Activated T-helper 1 cell treated with anti-CD3 and anti-CD28 coated beads, Interleukin-12 subunit alpha, Interleukin-12 subunit beta, Interleukin-2, Interleukin-4 antibody, amounts not matched to agents 30 ng/mL and 10 ng/mL and 1 ng/mL, durations not matched to agents 14 hours and 24 hours and 36 hours (primary cell): ENCODE results near the gene ANKRD65. TPM values are rescaled to one million over a fixed set of nuclear protein-coding genes. Genes with fewer than 3 reads are reported as not detected.
"Not testable (repeated sequence)": the region's sequence is repeated elsewhere in the genome, so short reads cannot be mapped to it uniquely, and the experiment has no call there.

Experiments used
- DNase-seq: peaks from one replicate; pipeline ENCODE4 v3.0.0; 2021; ENCODE audit warnings: low spot score
- H3K27ac Mint-ChIP-seq: one replicate; pipeline ENCODE4 v1.8.0; 2021; ENCODE audit warnings: mild to moderate bottlenecking, mixed read lengths
- H3K27me3 Mint-ChIP-seq: one replicate; pipeline ENCODE4 v1.8.0; 2022; ENCODE audit warnings: mild to moderate bottlenecking, moderate library complexity, mixed read lengths; ENCODE audit not compliant: insufficient read depth
- H3K36me3 Mint-ChIP-seq: one replicate; pipeline ENCODE4 v1.8.0; 2021; ENCODE audit warnings: low read depth, mixed read lengths
- H3K4me1 Mint-ChIP-seq: one replicate; pipeline ENCODE4 v1.8.0; 2021; ENCODE audit warnings: low read depth, mixed read lengths
- H3K4me3 Mint-ChIP-seq: one replicate; pipeline ENCODE4 v1.8.0; 2021; ENCODE audit warnings: mild to moderate bottlenecking, moderate library complexity, mixed read lengths
- H3K9me3 Mint-ChIP-seq: one replicate; pipeline ENCODE4 v1.8.0; 2021; ENCODE audit warnings: mixed read lengths
- intact Hi-C: fragments of 100-400 bp; cut with micrococcal nuclease; formaldehyde crosslinking; loops from one replicate; pipeline ENCODE4 v1.15.1; 2024
- total RNA-seq: library from RNA; stranded (reverse); gene quantifications from 2 replicates; pipeline ENCODE4 v1.2.3, GENCODE V29; 2022

The ANKRD65 gene
- total RNA-seq, 1 donor from 2014 or later: 0.10 TPM

DNA sequence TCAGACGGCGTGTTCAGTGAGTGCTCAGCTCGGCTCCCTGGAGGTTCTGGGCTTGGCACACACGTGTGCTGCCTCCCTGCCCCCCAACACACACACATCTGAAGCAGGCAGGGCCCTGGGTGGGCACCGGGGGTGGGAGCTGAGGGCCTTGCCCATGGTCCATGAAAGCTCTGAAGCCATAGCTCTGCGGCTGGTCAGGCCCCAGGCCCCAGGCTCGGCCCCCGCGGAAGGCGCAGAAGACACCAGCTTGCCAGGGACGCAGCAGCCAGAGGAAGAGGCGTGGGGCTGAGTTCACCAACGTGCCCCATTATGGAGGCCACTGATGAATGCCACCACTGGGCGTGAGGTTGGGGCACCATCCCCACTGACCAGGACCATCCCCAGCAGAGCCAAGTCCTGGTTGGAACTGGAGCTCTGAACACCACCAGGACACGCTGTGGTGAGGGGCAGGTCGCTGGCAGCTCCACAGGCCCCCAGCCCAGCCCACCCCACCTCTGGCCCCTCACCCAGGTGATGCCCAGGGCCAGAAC lies 50.2 kb downstream of the ANKRD65 start:
- H3K27ac Mint-ChIP-seq: no peak overlapping the region
- peaks cover 8% of the 10 kb centered on the region for H3K36me3 Mint-ChIP-seq
- intact Hi-C loops: no loop called here
- H3K9me3 Mint-ChIP-seq: no peaks in the 10 kb centered on the region
- H3K4me3 Mint-ChIP-seq: peak overlapping the region; percentile 45
- H3K4me1 Mint-ChIP-seq: peaks cover 11% of the 10 kb centered on the region
- DNase-seq: no peak
- peaks cover 2% of the 10 kb centered on the region for H3K27me3 Mint-ChIP-seq

DNA sequence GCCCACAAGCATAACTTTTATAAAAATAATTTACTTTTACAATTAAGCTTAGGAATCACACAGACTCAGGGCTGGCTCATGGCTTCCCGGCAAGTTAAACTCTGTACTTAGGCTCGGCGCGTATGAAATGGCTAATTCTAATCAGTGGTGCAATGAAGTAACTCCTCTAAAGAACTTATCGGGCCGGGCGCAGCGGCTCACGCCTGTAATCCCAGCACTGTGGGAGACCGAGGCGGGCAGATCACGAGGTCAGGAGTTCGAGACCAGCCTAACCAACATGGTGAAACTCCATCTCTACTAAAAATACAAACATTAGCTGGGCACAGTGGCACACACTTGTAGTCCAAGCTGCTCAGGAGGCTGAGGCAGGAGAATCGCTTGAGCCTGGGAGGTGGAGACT lies 51.0 kb downstream of the ANKRD65 start:
- intact Hi-C loops, H3K27me3 Mint-ChIP-seq, DNase-seq, H3K36me3 Mint-ChIP-seq, H3K9me3 Mint-ChIP-seq, H3K27ac Mint-ChIP-seq: not testable (repeated sequence)
- Mint-ChIP-seq H3K4me1 (peaks cover 11% of the 10 kb centered on the region), H3K4me3 (peak overlapping the region; percentile 25)

Other genes starting within 250 kb of the ANKRD65 start
- gene TTLL10, start 247.4 kb downstream of the ANKRD65 start, total RNA-seq: 0.10 and 0.15 TPM in 2 replicates
- 350 and 356 TPM in 2 replicates for gene TNFRSF18, start 214.7 kb downstream of the ANKRD65 start, total RNA-seq
- 788 and 811 TPM in 2 replicates for gene TNFRSF4, start 207.1 kb downstream of the ANKRD65 start, total RNA-seq
- 202 TPM in 2 replicates for gene SDF4, start 189.3 kb downstream of the ANKRD65 start, total RNA-seq
- 45.9 and 46.3 TPM in 2 replicates for gene B3GALT6, start 189.0 kb downstream of the ANKRD65 start, total RNA-seq
- 2.2 and 4.1 TPM in 2 replicates for gene C1QTNF12, start 174.6 kb downstream of the ANKRD65 start, total RNA-seq
- 95.6 and 99.5 TPM in 2 replicates for gene UBE2J2, start 147.4 kb downstream of the ANKRD65 start, total RNA-seq
- gene SCNN1D, start 140.8 kb downstream of the ANKRD65 start, total RNA-seq: 2.5 TPM in 2 replicates
- 47.7 and 55.1 TPM in 2 replicates for gene ACAP3, start 113.3 kb downstream of the ANKRD65 start, total RNA-seq
- 34.6 and 36.8 TPM in 2 replicates for gene PUSL1, start 112.7 kb downstream of the ANKRD65 start, total RNA-seq
- 144 and 147 TPM in 2 replicates for gene INTS11, start 96.6 kb downstream of the ANKRD65 start, total RNA-seq
- 13.6 and 14.6 TPM in 2 replicates for gene CPTP, start 96.5 kb downstream of the ANKRD65 start, total RNA-seq
- 0.22 and 0.34 TPM in 2 replicates for gene TAS1R3, start 90.0 kb downstream of the ANKRD65 start, total RNA-seq
- 66.5 and 72.2 TPM in 2 replicates for gene DVL1, start 71.9 kb downstream of the ANKRD65 start, total RNA-seq
- 0.18 and 0.20 TPM in 2 replicates for gene MXRA8, start 62.7 kb downstream of the ANKRD65 start, total RNA-seq
- gene AURKAIP1, start 46.1 kb downstream of the ANKRD65 start, total RNA-seq: 147 and 148 TPM in 2 replicates
- 138 and 139 TPM in 2 replicates for gene CCNL2, start 21.9 kb downstream of the ANKRD65 start, total RNA-seq
- 184 and 205 TPM in 2 replicates for gene MRPL20, start 14.0 kb downstream of the ANKRD65 start, total RNA-seq
- gene VWA1, start 14.4 kb upstream of the ANKRD65 start, total RNA-seq: 5.5 and 5.8 TPM in 2 replicates
- 0.57 and 1.0 TPM in 2 replicates for gene ATAD3C, start 28.4 kb upstream of the ANKRD65 start, total RNA-seq
- gene ATAD3B, start 50.5 kb upstream of the ANKRD65 start, total RNA-seq: 106 and 113 TPM in 2 replicates
- gene ATAD3A, start 90.9 kb upstream of the ANKRD65 start, total RNA-seq: 108 TPM in 2 replicates
- 0.41 and 1.0 TPM in 2 replicates for gene TMEM240, start 119.3 kb upstream of the ANKRD65 start, total RNA-seq
- gene SSU72, start 153.6 kb upstream of the ANKRD65 start, total RNA-seq: 135 and 137 TPM in 2 replicates
- gene FNDC10, start 178.9 kb upstream of the ANKRD65 start, total RNA-seq: 14.6 and 14.9 TPM in 2 replicates
- 29.5 and 32.8 TPM in 2 replicates for gene MIB2, start 194.2 kb upstream of the ANKRD65 start, total RNA-seq
- 0.49 and 0.93 TPM in 2 replicates for gene MMP23B, start 210.9 kb upstream of the ANKRD65 start, total RNA-seq
- gene CDK11B, start 237.7 kb upstream of the ANKRD65 start, total RNA-seq: 39.1 and 39.6 TPM in 2 replicates